Liver (tissue), 3 donors: ENCODE measurements around the gene CD109.
"Not testable (repeated sequence)": the region's sequence is repeated elsewhere in the genome, so short reads cannot be mapped to it uniquely, and the experiment has no call there.

Experiments
- RAD21 ChIP-seq, 2 donors: IDR thresholded peaks; 2 replicates each; pipeline ENCODE4 v1.6.1; 2016; ENCODE audit warnings: antibody characterized with exemption in 2 of 2, mild to moderate bottlenecking in 2 of 2
- TAF1 ChIP-seq: conservative IDR thresholded peaks from 2 replicates; pipeline ENCODE4 v1.6.1; 2016; ENCODE audit warnings: antibody characterized with exemption, mild to moderate bottlenecking
- YY1 ChIP-seq: IDR thresholded peaks from 2 replicates; pipeline ENCODE4 v1.6.1; 2016; ENCODE audit warnings: antibody characterized with exemption, mild to moderate bottlenecking
- TF ChIP-seq, protein P1 (sequence below): fragments of 150-350 bp; IDR thresholded peaks from 2 replicates; pipeline ENCODE4 v1.5.1; 2017; ENCODE audit warnings: improper control_type of control experiment, low read depth, low read length; ENCODE audit not compliant: missing input control
- TF ChIP-seq, protein P2 (sequence below): IDR thresholded peaks from 2 replicates; pipeline ENCODE4 v1.6.1; 2016; ENCODE audit warnings: antibody characterized with exemption
- TF ChIP-seq, protein P3 (sequence below): IDR thresholded peaks from 2 replicates; pipeline ENCODE4 v1.6.1; 2016; ENCODE audit warnings: antibody characterized with exemption
- donor health status: healthy.
- donor health status: healthy.

DNA sequence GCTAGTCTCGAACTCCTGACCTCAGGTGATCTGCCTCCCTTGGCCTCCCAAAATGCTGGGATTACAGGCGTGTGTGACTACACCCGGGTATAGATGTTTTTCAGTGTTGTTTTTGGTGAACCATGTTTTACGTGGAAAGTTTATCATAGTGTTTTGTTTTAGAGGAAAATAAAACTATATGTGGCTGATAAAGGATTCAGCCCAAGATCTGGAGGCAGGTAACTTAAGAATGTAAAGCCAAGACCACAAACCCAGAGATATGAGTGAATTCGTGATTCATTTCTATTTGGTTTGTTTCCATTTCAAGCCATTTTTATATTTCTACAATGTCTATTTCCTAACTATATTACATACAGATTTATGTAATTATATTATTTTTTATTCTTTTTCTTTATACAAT is 16.2 kb upstream of the CD109 start:
- TF ChIP-seq, protein P1, sequence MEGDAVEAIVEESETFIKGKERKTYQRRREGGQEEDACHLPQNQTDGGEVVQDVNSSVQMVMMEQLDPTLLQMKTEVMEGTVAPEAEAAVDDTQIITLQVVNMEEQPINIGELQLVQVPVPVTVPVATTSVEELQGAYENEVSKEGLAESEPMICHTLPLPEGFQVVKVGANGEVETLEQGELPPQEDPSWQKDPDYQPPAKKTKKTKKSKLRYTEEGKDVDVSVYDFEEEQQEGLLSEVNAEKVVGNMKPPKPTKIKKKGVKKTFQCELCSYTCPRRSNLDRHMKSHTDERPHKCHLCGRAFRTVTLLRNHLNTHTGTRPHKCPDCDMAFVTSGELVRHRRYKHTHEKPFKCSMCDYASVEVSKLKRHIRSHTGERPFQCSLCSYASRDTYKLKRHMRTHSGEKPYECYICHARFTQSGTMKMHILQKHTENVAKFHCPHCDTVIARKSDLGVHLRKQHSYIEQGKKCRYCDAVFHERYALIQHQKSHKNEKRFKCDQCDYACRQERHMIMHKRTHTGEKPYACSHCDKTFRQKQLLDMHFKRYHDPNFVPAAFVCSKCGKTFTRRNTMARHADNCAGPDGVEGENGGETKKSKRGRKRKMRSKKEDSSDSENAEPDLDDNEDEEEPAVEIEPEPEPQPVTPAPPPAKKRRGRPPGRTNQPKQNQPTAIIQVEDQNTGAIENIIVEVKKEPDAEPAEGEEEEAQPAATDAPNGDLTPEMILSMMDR = not testable (repeated sequence)
- TF ChIP-seq, protein P2, sequence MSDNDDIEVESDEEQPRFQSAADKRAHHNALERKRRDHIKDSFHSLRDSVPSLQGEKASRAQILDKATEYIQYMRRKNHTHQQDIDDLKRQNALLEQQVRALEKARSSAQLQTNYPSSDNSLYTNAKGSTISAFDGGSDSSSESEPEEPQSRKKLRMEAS = not testable (repeated sequence)
- not testable (repeated sequence) for TF ChIP-seq TAF1; RAD21 (IDR thresholded peaks at IDR 0.05); YY1
- TF ChIP-seq, protein P3, sequence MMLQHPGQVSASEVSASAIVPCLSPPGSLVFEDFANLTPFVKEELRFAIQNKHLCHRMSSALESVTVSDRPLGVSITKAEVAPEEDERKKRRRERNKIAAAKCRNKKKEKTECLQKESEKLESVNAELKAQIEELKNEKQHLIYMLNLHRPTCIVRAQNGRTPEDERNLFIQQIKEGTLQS = not testable (repeated sequence)
